GM12892 (cell line): ENCODE results near the gene FNDC5.

Experiments used
- POLR2A ChIP-seq: IDR thresholded peaks from 2 replicates; pipeline ENCODE4 v1.6.1; 2011; ENCODE audit warnings: low read depth, low read length, control low read depth
- POLR2AphosphoS5 ChIP-seq: IDR thresholded peaks from 2 replicates; pipeline ENCODE4 v1.6.1; 2011; ENCODE audit warnings: low read depth, low read length, control low read depth
- TAF1 ChIP-seq: IDR thresholded peaks from 2 replicates; pipeline ENCODE4 v1.6.1; 2011; ENCODE audit warnings: low read depth, mild to moderate bottlenecking, control low read depth, low read length, borderline replicate concordance

- TF ChIP-seq TAF1 (no peak), POLR2AphosphoS5 (no peak), POLR2A (no peak)
These were observed 7.5 kb upstream of the FNDC5 start for GRCh38 chr1:32878183-32878582.
